ENCODE measurements around the gene YIPF2. TPM values are rescaled to one million over a fixed set of nuclear protein-coding genes. Genes with fewer than 3 reads are reported as not detected.
"Not testable (repeated sequence)": the region's sequence is repeated elsewhere in the genome, so short reads cannot be mapped to it uniquely, and the experiment has no call there.

Gene YIPF2
- total and polyA plus RNA-seq, 12 donors: 21.1 to 99.1 (median 70.5) TPM

- H3K9me3 ChIP-seq (replicated peaks in 1 of 3): no peaks in the 10 kb centered on the region
- H3K4me3 ChIP-seq: peak overlapping the region; percentile 62 to 100 (median 74)
- H3K4me1 ChIP-seq (replicated peaks in 1 of 2): peaks cover 5 to 18% of the 10 kb centered on the region in 2 donors
- 1% methylated on average over 5 to 92 of the region's 92 CpGs for WGBS, 4 donors
- no peaks in the 10 kb centered on the region for H3K36me3 ChIP-seq (replicated peaks in 1 of 2)
- peak in 6 of 7 donors; percentile 41 to 79 (median 59) for DNase-seq
- peak in 1 of 6 experiments; percentile 6 for TF ChIP-seq CTCF (IDR thresholded peaks at IDR 0.05)
- no peak for TF ChIP-seq POLR2A (IDR thresholded peaks at IDR 0.05)
- no peaks in the 10 kb centered on the region for H3K27me3 ChIP-seq
- H3K27ac ChIP-seq: peak overlapping the region; percentile 46 to 99 (median 74)
- intact Hi-C loops (cut with DNase I): no loop called here
These were observed 32.8 kb upstream of the YIPF2 start for GRCh38 chr19:10961073-10961860.

DNA sequence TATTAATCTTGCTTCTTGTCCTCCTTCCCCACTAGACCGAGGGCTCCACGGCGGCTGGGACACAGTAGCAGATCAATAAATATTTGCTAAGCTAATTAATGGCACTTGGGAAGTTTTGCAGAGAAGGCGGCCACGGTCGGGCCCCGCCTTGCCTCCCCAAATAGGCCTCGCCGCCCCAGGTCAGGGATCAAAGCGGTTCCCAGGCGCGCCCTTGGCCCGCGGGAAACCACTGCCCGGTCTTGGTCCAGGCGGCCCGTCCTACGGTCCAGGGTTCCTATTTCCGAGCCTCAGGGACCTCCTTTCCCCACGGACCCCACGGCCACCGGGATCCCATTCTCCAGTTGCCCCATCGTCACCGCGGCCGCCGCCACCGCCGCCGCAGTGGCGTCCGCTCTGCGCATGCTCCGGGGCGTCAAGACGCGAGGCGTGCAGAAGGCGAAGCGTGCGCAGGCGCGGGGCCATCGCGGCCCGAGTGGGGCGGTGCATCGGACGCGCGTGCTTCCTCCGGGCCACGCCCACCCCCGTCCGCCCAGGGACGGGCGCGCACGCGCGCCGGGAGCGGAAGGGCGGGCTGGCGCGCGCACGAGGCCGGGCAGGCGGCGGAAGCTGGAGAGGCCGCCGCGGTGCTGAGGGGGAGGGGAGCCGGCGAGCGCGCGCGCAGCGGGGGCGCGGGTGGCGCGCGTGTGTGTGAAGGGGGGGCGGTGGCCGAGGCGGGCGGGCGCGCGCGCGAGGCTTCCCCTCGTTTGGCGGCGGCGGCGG lies 32.1 kb upstream of the YIPF2 start, which contains the start of gene SMARCA4:
TSS of gene SMARCA4 (plus strand) at position 717 of the 759 bp plus-strand sequence. CDS start 23,122 bp downstream, outside the sequence.
- no peaks in the 10 kb centered on the region for H3K36me3 ChIP-seq (replicated peaks in 1 of 2)
- peak within 1 kb of the TSS; percentile 79 to 99 (median 94) for H3K27ac ChIP-seq
- intact Hi-C loops (cut with DNase I): no loop called here
- no peak for TF ChIP-seq CTCF (IDR thresholded peaks at IDR 0.05)
- peak; percentile 86 to 98 for TF ChIP-seq POLR2A (IDR thresholded peaks at IDR 0.05)
- H3K4me3 ChIP-seq: peak within 1 kb of the TSS; percentile 62 to 100 (median 76)
- peak; percentile 96 to 99 (median 97) for DNase-seq
- H3K27me3 ChIP-seq: no peaks in the 10 kb centered on the region
- 0 to 2% (median 1%) methylated on average over 12 to 100 of the region's 100 CpGs for WGBS, 4 donors
- peaks cover 5 to 18% of the 10 kb centered on the region in 2 donors for H3K4me1 ChIP-seq (replicated peaks in 1 of 2)
- H3K9me3 ChIP-seq (replicated peaks in 1 of 3): no peaks in the 10 kb centered on the region

- WGBS, 4 donors: 95 to 97% (median 96%) methylated on average over 19 of the region's 19 CpGs
- H3K9me3 ChIP-seq (replicated peaks in 1 of 3); intact Hi-C loops (cut with DNase I); H3K27me3 ChIP-seq; DNase-seq; H3K36me3 ChIP-seq (replicated peaks in 1 of 2): not testable (repeated sequence)
- Histone ChIP-seq H3K27ac (peak overlapping the region in 2 of 5 donors; percentile 94 to 99), H3K4me1 (replicated peaks in 1 of 2) (peaks cover 6 to 18% of the 10 kb centered on the region in 2 donors), H3K4me3 (peak overlapping the region in 2 of 4 donors; percentile 88 to 100)
These were observed 31.0 kb upstream of the YIPF2 start for GRCh38 chr19:10959277-10959968.

- intact Hi-C loops (cut with DNase I): no loop called here
- 86 to 97% (median 96%) methylated on average over 6 of the region's 6 CpGs for WGBS, 4 donors
These were observed 24.4 kb upstream of the YIPF2 start for GRCh38 chr19:10952809-10953208.

More at GRCh38 chr19:10952809-10953208, 24.4 kb upstream of the YIPF2 start:
- Histone ChIP-seq H3K9me3 (replicated peaks in 1 of 3) (no peaks in the 10 kb centered on the region), H3K27me3 (no peaks in the 10 kb centered on the region), H3K27ac (no peak overlapping the region), H3K4me3 (no peak overlapping the region), H3K4me1 (replicated peaks in 1 of 2) (peaks cover 0 to 5% of the 10 kb centered on the region in 2 donors), H3K36me3 (replicated peaks in 1 of 2) (no peaks in the 10 kb centered on the region)
- DNase-seq: no peak
- TF ChIP-seq POLR2A (IDR thresholded peaks at IDR 0.05) (no peak), CTCF (IDR thresholded peaks at IDR 0.05) (no peak)
